Tibial nerve (tissue), 4 donors: ENCODE measurements around the gene PEAK3. TPM values are rescaled to one million over a fixed set of nuclear protein-coding genes. Genes with fewer than 3 reads are reported as not detected.

Experiments
- DNase-seq, 2 donors: peaks; one replicate each; pipeline ENCODE4 v3.0.0-alpha.2; 2019; ENCODE audit warnings: low spot score in 2 of 2
- H3K27ac ChIP-seq, 4 donors: fragments of 200-600 bp; sonication (generic) in 3 of 4; one replicate each; pipeline ENCODE4 v1.5.1; 2017 to 2019; ENCODE audit warnings: mild to moderate bottlenecking in 1 of 4
- H3K27me3 ChIP-seq, 2 donors: fragments of 200-600 bp; sonication (generic) in 1 of 2; one replicate each; pipeline versions ENCODE4 v1.5.1 to v1.6.0; 2017 to 2019
- H3K36me3 ChIP-seq, 3 donors: fragments of 200-600 bp; sonication (generic); one replicate each; pipeline ENCODE4 v1.5.1; 2018 to 2019
- H3K4me1 ChIP-seq, 4 donors: fragments of 200-600 bp; sonication (generic) in 3 of 4; one replicate each; pipeline ENCODE4 v1.5.1; 2017 to 2019
- H3K4me3 ChIP-seq, 4 donors: fragments of 200-600 bp; sonication (generic) in 3 of 4; one replicate each; pipeline ENCODE4 v1.5.1; 2017 to 2019; ENCODE audit warnings: mild to moderate bottlenecking in 1 of 4, moderate library complexity in 1 of 4
- H3K9me3 ChIP-seq, 4 donors: fragments of 200-600 bp; sonication (generic) in 3 of 4; one replicate each; pipeline ENCODE4 v1.5.1; 2017 to 2019
- EP300 ChIP-seq, 2 donors: sonication (generic); formaldehyde crosslinking; IDR thresholded peaks; one replicate each; pipeline ENCODE4 v1.6.1; 2017; ENCODE audit warnings: antibody characterized with exemption in 2 of 2, mild to moderate bottlenecking in 1 of 2
- POLR2A ChIP-seq, 2 donors: fragments of 450-650 bp; IDR thresholded peaks; one replicate each; pipeline ENCODE4 v1.6.1; 2017; ENCODE audit warnings: antibody characterized with exemption in 2 of 2, mild to moderate bottlenecking in 2 of 2, moderate library complexity in 2 of 2
- WGBS, 2 donors: methylation state at CpG; one replicate each; pipeline ENCODE4 v1.1.5; 2018; 5-methylcytosine and 5-hydroxymethylcytosine counted together
- total RNA-seq, 4 donors: library from RNA; depleted of rRNA; stranded (reverse); fragments of >200 nt; gene quantifications; one replicate each; pipeline ENCODE4 v1.1.0, GENCODE V29; 2016
- TF ChIP-seq, protein P1 (sequence below), 5 experiments: fragments of 200-600 bp in 3 of 5; fragments of 450-650 bp in 2 of 5; sonication (generic) in 3 of 5; IDR thresholded peaks; one replicate each; pipeline ENCODE4 v1.5.1; 2016 to 2019; ENCODE audit warnings: antibody characterized with exemption in 5 of 5, mild to moderate bottlenecking in 3 of 5, moderate library complexity in 2 of 5

Gene PEAK3
- total RNA-seq, 4 donors from 2014 or later, result 0.42 to 4.2 (median 2.2) TPM

- no peak for DNase-seq
- WGBS, 2 donors, result 67 to 68% methylated on average over 11 of the region's 11 CpGs
- Histone ChIP-seq H3K27me3 (no peaks in the 10 kb centered on the region), H3K4me3 (no peak overlapping the region), H3K27ac (peak overlapping the region in 1 of 4 donors; percentile 12), H3K9me3 (no peaks in the 10 kb centered on the region), H3K4me1 (no peaks in the 10 kb centered on the region), H3K36me3 (no peaks in the 10 kb centered on the region)
- TF ChIP-seq POLR2A (IDR thresholded peaks at IDR 0.05), result no peak
- TF ChIP-seq, protein P1, sequence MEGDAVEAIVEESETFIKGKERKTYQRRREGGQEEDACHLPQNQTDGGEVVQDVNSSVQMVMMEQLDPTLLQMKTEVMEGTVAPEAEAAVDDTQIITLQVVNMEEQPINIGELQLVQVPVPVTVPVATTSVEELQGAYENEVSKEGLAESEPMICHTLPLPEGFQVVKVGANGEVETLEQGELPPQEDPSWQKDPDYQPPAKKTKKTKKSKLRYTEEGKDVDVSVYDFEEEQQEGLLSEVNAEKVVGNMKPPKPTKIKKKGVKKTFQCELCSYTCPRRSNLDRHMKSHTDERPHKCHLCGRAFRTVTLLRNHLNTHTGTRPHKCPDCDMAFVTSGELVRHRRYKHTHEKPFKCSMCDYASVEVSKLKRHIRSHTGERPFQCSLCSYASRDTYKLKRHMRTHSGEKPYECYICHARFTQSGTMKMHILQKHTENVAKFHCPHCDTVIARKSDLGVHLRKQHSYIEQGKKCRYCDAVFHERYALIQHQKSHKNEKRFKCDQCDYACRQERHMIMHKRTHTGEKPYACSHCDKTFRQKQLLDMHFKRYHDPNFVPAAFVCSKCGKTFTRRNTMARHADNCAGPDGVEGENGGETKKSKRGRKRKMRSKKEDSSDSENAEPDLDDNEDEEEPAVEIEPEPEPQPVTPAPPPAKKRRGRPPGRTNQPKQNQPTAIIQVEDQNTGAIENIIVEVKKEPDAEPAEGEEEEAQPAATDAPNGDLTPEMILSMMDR (IDR thresholded peaks at IDR 0.05), result no peak
- no peak for TF ChIP-seq EP300 (IDR thresholded peaks at IDR 0.05)
Observed at GRCh38 chr19:2260341-2260805, 21.6 kb downstream of the PEAK3 start.

DNA sequence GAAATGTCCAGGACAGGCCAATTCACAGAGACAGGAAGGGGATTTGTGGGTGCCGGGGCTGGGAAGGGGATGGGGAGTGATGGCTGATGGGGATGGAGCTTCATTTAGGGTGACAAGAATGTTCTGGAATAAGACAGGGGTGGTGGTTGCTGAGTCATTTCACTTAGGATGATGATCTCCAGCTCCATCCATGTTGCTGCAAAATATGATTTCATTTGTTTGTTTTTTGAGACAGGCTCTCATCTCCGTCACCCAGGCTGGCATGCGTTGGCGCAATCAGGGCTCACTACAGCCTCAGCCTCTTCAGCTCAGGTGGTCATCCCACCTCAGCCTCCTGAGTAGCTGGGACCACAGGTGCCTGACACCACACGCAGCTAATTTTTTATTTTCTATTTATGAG, 22.6 kb downstream of the PEAK3 start:
- WGBS, 2 donors, result 76 to 85% methylated on average over 5 of the region's 5 CpGs

GRCh38 chr19:2255982-2256685, 25.8 kb downstream of the PEAK3 start, which contains the start of gene JSRP1:
JSRP1 (minus strand) TSS chr19:2256417; CDS start chr19:2255314, 1,103 bp downstream.
- no peak for TF ChIP-seq EP300 (IDR thresholded peaks at IDR 0.05)
- TF ChIP-seq, protein P1 (IDR thresholded peaks at IDR 0.05), result no peak
- no peak for TF ChIP-seq POLR2A (IDR thresholded peaks at IDR 0.05)
- no peak for DNase-seq
- WGBS, 2 donors, result 81 to 83% methylated on average over 16 to 24 of the region's 24 CpGs
- H3K27me3 ChIP-seq, result peaks cover 0 to 29% of the 10 kb centered on the region in 2 donors
- no peaks in the 10 kb centered on the region for H3K36me3 ChIP-seq
- H3K4me1 ChIP-seq, result peaks cover 0 to 29% (median 14%) of the 10 kb centered on the region in 4 donors
- H3K9me3 ChIP-seq, result no peaks in the 10 kb centered on the region
- H3K4me3 ChIP-seq, result no peak within 1 kb of the TSS
- no peak within 1 kb of the TSS for H3K27ac ChIP-seq

More for the DNA sequence above, 22.6 kb downstream of the PEAK3 start:
- no peak overlapping the region for H3K4me3 ChIP-seq
- H3K9me3 ChIP-seq, result no peaks in the 10 kb centered on the region
- no peaks in the 10 kb centered on the region for H3K4me1 ChIP-seq
- no peak overlapping the region for H3K27ac ChIP-seq
- TF ChIP-seq, protein P1 (IDR thresholded peaks at IDR 0.05), result no peak
- H3K36me3 ChIP-seq, result no peaks in the 10 kb centered on the region
- DNase-seq, result no peak
- H3K27me3 ChIP-seq, result peaks cover 0 to under 1% of the 10 kb centered on the region in 2 donors

DNA sequence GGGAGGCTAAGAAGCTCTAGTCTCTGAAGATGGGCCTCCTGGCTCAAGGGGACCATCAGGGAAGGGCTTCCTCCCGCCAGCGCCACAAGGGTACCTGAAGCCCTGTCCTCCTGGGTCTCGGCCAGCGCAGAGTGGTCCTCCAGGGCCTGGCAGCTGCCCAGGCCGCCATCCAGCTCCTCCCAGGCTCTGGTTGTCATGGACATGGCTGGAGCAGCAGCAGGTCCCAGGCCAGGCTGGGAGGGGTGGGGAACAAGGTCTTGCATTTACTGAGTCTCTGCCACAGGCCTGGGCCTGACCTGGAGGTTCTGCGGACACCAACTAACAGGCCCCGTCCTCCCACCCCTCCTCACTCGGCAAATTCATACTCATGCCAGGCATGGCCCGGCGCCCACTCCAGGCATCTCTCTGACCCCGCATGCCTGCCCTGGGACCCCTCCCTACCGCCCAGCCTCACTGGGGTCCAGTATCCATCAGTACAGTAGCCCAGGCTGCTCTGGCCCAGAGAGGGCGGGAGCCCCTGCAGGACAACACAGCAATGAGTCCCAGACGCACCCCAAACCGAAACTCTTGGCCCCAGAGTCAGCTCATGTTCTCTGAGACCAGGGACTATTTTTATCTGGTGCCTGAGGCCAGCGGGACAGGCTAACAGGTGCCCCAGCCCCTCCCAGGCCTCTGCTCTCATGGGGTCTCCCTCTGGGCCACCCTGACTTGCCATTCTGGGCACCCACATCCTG, 26.7 kb downstream of the PEAK3 start:
- peaks cover 0 to 35% of the 10 kb centered on the region in 2 donors for H3K27me3 ChIP-seq
- TF ChIP-seq POLR2A (IDR thresholded peaks at IDR 0.05) (no peak), EP300 (IDR thresholded peaks at IDR 0.05) (no peak)
- TF ChIP-seq, protein P1 (IDR thresholded peaks at IDR 0.05), result no peak
- no peaks in the 10 kb centered on the region for H3K9me3 ChIP-seq
- H3K27ac ChIP-seq, result no peak overlapping the region
- no peak for DNase-seq
- H3K36me3 ChIP-seq, result no peaks in the 10 kb centered on the region
- H3K4me1 ChIP-seq, result peaks cover 0 to 37% (median 18%) of the 10 kb centered on the region in 4 donors
- 42 to 88% methylated on average over 3 to 15 of the region's 16 CpGs for WGBS, 2 donors
- H3K4me3 ChIP-seq, result no peak overlapping the region
